Tibial artery (tissue), 4 donors: ENCODE data around the gene OR2A1.
"Not testable (repeated sequence)": the region's sequence is repeated elsewhere in the genome, so short reads cannot be mapped to it uniquely, and the experiment has no call there.

ENCODE experiments used
- DNase-seq, 2 donors: peaks; one replicate each; pipeline ENCODE4 v3.0.0-alpha.2; 2019
- H3K27ac ChIP-seq, 2 donors: fragments of 200-600 bp; sonication (generic) in 1 of 2; 1 replicate in 1 of 2; 2 replicates in 1 of 2; pipeline ENCODE4 v1.5.1; 2018 to 2019; ENCODE audit warnings: mild to moderate bottlenecking in 1 of 2
- H3K27me3 ChIP-seq, 2 donors: fragments of 200-600 bp; sonication (generic) in 1 of 2; one replicate each; pipeline versions ENCODE4 v1.5.1 to v1.6.0; 2016 to 2019
- H3K36me3 ChIP-seq, 3 donors: fragments of 200-600 bp; sonication (generic) in 2 of 3; one replicate each; pipeline ENCODE4 v1.5.1; 2016 to 2019; ENCODE audit warnings: mild to moderate bottlenecking in 2 of 3
- H3K4me1 ChIP-seq, 4 donors: fragments of 200-600 bp; sonication (generic) in 2 of 4; 1 replicate in 3 of 4; 2 replicates in 1 of 4; pipeline ENCODE4 v1.5.1; 2016 to 2019
- H3K4me3 ChIP-seq, 2 donors: fragments of 200-600 bp; sonication (generic) in 1 of 2; 1 replicate in 1 of 2; 2 replicates in 1 of 2; pipeline ENCODE4 v1.5.1; 2018 to 2019; ENCODE audit warnings: mild to moderate bottlenecking in 2 of 2
- H3K9me3 ChIP-seq, 3 donors: fragments of 200-600 bp; sonication (generic) in 1 of 3; one replicate each; pipeline ENCODE4 v1.5.1; 2016 to 2019
- intact Hi-C: fragments of 100-400 bp; cut with DNase I; formaldehyde crosslinking; loops from one replicate; pipeline ENCODE4 v1.15.0; 2023; ENCODE audit warnings: low total_unique reads

OR2A1 gene

DNA sequence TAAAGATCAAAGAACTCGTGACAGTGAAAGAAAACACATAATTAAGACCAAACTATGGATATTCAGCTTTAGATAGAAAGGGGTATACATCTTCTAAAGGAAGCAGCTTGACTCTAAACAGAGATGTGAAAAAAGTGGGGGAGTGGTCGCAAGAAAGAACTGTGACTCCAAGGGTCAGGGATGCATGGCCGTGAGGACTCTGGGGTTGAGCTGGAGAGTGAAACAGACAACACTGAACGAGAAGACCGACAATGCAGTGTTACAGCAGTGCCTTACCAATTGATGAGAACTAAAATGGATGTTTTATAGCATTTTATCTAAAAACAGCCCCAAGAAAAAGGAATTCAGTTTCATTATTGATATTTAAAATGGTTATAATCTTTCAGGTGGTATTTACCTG lies 8.6 kb upstream of the OR2A1 start:
- H3K4me3 ChIP-seq, H3K27ac ChIP-seq, H3K27me3 ChIP-seq, H3K4me1 ChIP-seq, intact Hi-C loops, DNase-seq, H3K9me3 ChIP-seq, H3K36me3 ChIP-seq: not testable (repeated sequence)

DNA sequence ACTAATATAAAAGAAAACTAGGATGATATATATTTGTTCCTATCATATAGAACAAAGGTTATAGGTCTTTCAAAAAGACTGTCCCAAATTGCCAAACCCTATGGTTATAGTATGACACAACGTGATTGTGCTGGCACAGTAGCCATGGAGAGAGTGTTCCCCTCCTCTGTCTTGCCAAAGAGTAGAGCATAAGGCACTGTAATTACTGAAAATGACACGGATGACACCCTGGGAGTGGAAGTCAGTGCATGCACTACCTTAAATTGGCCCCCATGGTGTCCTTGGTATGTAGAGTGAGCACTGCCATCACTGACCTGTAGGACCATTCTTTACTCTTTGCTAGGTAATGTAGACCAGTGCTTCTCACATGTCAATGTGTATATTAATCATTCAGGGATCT lies 7.1 kb upstream of the OR2A1 start:
- DNase-seq, H3K27me3 ChIP-seq, H3K4me1 ChIP-seq, H3K36me3 ChIP-seq, H3K27ac ChIP-seq, intact Hi-C loops, H3K9me3 ChIP-seq, H3K4me3 ChIP-seq: not testable (repeated sequence)

DNA sequence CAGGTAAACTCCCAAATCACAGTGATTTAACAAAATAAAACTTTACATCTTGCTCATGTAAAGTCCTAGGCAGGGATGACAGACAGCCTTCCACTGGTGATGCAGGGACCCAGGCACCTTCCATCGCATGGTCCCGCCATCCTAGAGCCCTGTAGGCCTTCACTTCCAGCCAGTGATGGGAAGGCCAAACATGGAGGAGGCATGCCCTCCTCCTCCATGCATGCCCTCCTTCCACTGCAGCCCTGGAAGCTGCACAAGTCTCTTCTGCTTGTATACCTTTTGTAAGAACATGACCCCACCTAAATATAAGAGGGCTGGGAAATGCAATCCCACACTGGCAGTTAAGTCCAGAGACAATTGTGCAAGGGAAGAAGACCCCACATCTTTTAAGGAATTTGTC lies 2.5 kb upstream of the OR2A1 start:
- H3K27ac ChIP-seq, H3K9me3 ChIP-seq, H3K27me3 ChIP-seq, H3K4me3 ChIP-seq, H3K36me3 ChIP-seq, DNase-seq, H3K4me1 ChIP-seq, intact Hi-C loops: not testable (repeated sequence)

DNA sequence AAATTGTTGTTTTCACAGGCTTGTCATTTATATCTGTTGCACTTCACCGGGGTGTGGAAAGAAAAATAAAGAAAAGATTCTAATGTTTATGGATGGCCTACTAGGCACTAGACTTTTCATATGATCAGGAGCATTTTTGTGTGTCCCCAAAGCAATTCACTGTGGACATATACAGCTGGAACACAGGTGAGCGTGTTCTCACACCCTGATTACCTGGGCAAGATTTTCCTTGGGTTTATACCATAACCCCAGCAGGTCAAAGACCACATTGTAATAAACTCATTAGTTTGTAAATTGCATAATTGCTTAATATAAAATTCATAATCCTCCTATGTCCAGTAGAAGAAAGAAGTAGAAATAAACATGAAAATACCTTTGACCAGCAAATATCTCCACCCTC lies 1.0 kb upstream of the OR2A1 start:
- H3K36me3 ChIP-seq, intact Hi-C loops, H3K27me3 ChIP-seq, H3K27ac ChIP-seq, H3K9me3 ChIP-seq, H3K4me1 ChIP-seq, H3K4me3 ChIP-seq, DNase-seq: not testable (repeated sequence)

DNA sequence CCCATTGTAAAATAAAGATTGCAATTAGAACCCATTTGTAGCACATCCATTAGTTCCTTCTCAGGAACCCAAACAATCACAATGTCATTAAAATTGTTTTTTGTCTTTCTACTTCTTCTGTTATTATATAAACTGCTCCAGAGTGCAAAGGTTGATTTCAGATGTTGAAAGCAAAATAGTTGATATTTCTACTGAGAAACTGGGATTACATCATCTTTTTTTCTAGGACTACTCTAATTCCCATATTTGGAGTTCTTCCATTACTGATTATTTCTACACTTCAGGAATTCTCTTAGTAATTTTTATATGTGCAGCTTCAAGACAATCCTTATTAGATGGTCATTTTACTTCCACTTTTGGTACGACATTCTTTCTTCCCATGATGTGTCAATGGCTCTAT lies 5.3 kb downstream of the OR2A1 start:
- H3K4me3 ChIP-seq, H3K36me3 ChIP-seq, H3K27ac ChIP-seq, H3K4me1 ChIP-seq, H3K27me3 ChIP-seq, intact Hi-C loops, H3K9me3 ChIP-seq, DNase-seq: not testable (repeated sequence)

DNA sequence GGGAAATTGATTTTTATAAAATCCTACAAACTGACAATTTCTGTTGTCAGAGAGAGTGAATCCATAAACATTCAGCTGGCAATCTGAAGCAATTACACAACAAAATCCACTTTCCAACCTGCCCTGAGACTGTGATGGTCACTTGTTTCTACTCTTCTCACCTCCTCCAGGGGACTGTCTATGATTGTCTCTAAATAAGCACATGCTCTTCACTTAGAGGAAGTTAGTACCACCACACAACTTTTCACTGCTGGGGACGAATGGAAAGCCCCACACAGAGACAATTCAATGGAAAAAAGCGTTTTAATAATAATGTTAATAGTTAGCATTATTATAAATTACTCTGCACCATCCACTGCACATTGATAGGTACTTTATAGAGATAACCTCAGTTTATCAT lies 7.3 kb downstream of the OR2A1 start:
- H3K27ac ChIP-seq, H3K4me1 ChIP-seq, H3K9me3 ChIP-seq, H3K36me3 ChIP-seq, intact Hi-C loops, H3K4me3 ChIP-seq, DNase-seq, H3K27me3 ChIP-seq: not testable (repeated sequence)

DNA sequence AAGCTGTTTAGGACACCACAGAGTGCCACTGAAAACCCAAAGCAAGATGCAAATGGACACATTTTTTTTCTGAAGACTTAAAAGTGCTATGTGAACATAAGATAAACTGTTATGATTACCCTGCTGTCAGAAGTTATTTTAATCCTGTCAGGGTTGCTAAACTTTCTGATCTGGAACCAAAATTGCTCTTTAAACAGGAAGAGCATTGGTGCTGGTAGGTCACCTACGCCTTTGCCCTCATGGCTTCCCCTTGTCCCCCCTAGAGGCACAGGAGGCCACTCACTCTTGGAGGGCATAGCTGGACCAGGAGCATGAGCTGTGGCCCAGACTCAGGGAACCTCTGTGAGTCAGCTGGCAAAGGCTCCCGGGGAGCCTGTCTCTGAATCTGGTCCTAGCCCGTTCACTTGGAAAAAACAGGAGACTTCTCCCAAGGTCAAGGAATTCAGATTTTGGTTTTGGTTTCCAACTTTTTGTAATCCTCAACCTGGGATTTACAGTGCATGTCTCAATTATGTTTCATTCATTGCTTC lies 9.5 kb downstream of the OR2A1 start:
- H3K27me3 ChIP-seq, DNase-seq, intact Hi-C loops, H3K36me3 ChIP-seq, H3K27ac ChIP-seq, H3K4me1 ChIP-seq, H3K4me3 ChIP-seq, H3K9me3 ChIP-seq: not testable (repeated sequence)

DNA sequence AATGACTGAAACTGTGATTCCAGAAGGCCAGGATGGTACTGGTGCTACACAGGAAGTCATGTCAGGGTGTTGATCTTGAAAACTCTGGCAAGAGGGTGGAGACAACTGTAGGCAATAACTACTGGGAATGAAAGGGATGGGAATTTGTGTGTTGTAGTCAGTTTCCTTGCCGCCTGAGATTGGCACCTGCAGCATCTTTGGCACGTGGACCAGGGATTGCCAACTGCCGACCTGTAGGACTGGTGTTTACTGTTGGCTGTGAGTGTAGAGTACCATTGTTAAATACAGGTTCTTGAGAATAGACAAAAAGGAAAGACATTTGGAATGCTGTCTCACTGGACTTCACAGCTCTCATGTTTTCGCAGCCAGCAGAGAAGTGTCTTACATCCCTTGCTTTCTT lies 11.1 kb downstream of the OR2A1 start:
- H3K4me1 ChIP-seq, H3K36me3 ChIP-seq, intact Hi-C loops, H3K9me3 ChIP-seq, H3K27ac ChIP-seq, DNase-seq, H3K27me3 ChIP-seq, H3K4me3 ChIP-seq: not testable (repeated sequence)

DNA sequence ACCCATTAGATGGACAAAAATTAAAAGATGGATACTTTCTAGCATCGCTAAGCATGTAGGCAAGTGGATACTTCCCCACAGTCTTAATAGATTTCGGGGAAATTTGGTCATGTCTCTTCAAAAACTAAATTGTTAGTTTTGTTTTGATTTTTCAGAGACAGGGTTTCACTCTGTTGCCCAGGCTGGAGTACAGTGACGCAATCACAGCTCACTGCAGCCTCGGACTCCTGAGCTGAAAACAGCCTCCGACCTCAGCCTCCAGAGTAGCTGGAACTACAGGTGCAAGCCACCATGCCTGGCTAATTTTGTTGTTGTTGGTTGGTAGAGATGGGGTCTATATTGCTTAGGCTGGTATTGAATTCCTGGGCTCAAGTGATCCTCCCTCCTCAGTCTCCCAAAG lies 13.6 kb downstream of the OR2A1 start:
- intact Hi-C loops, H3K27ac ChIP-seq, H3K27me3 ChIP-seq, H3K36me3 ChIP-seq, H3K9me3 ChIP-seq, H3K4me3 ChIP-seq, H3K4me1 ChIP-seq, DNase-seq: not testable (repeated sequence)

DNA sequence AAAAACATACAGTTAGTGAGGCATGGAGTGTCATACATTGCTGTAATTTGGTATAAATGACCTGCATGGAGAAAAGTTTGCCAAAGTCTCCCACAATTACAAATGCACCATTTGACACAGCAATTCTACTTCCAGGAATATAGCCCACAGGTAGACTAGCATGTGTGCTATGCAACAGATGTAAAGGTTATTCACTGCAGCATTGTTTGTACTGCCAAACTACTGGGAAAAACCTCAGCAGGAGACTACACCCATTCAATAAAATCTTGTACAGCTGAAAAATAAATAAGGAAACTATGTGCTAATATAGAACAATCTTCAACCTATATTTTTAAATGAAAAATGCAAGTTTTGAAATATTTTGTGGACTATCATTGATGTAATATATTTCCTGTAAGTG lies 17.8 kb downstream of the OR2A1 start:
- H3K36me3 ChIP-seq, H3K27ac ChIP-seq, intact Hi-C loops, DNase-seq, H3K4me3 ChIP-seq, H3K4me1 ChIP-seq, H3K27me3 ChIP-seq, H3K9me3 ChIP-seq: not testable (repeated sequence)

DNA sequence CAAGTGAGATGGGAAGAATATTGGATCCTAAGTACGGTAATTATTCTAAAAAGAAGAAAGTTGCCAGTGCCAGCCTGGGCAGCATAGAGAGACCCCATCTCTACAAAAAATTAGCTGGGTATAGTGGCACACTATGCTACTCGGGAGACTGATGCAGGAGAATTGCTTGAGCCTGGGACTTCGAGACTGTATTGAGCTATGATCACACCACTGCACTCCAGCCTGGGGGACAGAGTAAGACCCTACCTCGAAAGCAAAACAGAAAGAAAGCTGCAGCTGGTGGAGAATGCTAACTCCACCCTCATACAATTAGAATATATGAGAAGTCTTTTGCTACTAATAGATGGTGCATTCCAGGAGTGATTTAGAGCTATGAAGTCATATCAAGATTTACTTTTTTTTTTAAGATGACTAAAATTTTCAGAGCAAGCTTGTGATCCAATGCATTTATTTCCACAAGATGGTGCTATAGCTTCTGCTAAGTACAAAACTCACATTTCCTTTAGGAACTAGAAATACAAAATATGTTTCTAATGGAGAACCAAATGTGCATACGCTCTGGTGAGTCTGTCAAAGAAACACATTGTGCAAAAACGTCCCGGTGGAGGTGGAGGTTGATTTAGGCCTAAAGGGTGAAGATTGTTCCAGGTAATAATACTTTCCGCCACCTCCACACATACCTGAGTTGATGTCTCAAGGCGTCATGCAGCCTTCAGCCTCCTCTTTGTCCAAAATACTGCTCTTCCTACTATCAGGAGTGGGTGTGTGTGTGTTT lies 19.2 kb downstream of the OR2A1 start:
- H3K4me1 ChIP-seq, H3K27me3 ChIP-seq, H3K27ac ChIP-seq, H3K36me3 ChIP-seq, H3K4me3 ChIP-seq, H3K9me3 ChIP-seq, DNase-seq, intact Hi-C loops: not testable (repeated sequence)

DNA sequence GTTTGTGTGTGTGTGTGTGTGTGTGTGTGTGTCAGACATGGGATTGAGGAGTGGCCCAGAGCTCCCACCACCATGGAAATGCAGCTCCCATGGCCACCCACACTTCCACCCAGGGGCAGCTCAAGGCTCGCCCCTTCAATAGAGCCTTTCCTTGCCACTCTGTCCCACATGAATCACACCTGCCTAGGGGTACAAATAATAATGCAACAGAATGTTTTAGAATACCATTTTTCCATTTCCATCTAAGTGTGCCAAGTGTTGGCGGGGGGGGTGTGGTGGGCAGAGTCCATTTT lies 19.7 kb downstream of the OR2A1 start:
- H3K36me3 ChIP-seq, H3K4me1 ChIP-seq, intact Hi-C loops, H3K27ac ChIP-seq, H3K4me3 ChIP-seq, DNase-seq, H3K9me3 ChIP-seq, H3K27me3 ChIP-seq: not testable (repeated sequence)

DNA sequence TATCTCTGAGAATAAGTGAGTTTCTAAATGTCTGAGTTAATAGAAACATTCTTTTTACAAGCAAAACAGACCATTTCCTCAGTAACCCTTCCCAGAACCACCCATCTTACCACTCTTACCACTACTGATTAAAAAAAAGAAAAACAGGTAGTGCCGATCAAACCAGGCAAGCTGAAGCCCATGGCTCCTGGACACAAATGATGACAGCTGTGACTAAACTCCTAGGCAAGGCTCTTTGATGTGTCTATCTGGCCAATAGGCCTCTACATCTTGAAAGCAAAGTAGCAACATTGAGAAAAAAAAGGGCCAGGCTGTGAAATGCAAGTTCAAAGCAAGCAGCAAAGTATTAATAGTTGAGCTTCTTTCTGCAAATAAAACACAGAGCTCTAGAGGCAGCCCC lies 36.4 kb downstream of the OR2A1 start:
- intact Hi-C loops, H3K36me3 ChIP-seq, H3K4me3 ChIP-seq, H3K9me3 ChIP-seq, H3K27me3 ChIP-seq, DNase-seq, H3K27ac ChIP-seq, H3K4me1 ChIP-seq: not testable (repeated sequence)

DNA sequence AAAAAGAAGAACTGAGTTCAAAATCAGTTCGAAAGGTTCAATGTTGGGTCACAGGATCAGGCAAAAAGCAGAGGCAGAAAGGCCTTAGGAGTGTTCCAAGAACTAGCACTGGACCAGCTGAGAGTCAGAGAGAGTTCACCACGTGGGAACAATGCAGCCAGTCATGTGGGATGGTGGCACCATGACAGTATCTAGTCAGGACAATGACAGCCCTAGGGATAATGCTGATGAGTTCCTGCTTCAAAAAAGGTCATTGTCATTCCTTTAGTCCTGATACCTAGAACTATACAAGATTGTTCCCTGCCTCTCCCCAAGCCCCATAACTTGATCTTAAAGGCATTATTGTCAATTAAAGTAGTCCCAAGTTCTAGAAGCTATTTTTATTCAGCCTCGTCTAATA lies 39.4 kb downstream of the OR2A1 start:
- H3K4me3 ChIP-seq, H3K27ac ChIP-seq, H3K9me3 ChIP-seq, H3K4me1 ChIP-seq, H3K27me3 ChIP-seq, DNase-seq, H3K36me3 ChIP-seq, intact Hi-C loops: not testable (repeated sequence)

DNA sequence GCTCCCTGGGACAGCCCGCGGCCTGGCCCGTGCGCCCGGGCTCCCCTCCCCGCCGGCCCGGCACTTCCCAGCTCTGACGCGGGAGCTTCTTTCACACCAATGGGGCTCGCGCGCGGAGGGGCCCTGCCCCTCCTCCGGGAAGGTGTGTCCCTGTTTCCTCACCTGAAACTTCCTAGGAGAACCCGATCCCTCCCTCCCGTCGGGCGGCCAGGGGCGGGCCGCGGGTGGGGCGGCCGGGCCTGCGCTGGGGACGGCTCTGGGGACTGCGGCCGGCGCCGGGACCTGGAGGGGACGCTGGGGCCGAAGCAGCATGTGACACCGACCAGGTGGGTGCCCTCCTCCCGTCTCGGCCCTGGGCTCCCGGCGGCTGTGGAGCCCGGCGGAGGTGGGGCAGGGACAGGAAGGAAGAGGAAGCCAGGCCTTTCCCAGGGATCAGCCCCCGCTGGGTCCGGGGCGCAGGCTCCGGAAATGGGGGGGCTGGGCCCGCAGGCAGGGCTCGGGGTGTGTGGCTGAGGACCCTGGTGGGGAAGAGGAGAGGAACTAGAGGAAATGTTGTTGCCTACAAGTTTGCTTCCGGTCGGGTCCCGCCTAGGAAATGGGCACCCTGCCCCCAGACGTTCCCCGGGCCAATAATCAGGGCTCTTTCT lies 43.1 kb downstream of the OR2A1 start, which contains the start of gene ARHGEF5:
Gene ARHGEF5, plus strand, starts transcription at position 227 of the 647 bp plus-strand sequence. CDS start 7,268 bp downstream, outside the sequence.
- DNase-seq, H3K4me1 ChIP-seq, H3K9me3 ChIP-seq, H3K27me3 ChIP-seq, H3K27ac ChIP-seq, H3K4me3 ChIP-seq, intact Hi-C loops, H3K36me3 ChIP-seq: not testable (repeated sequence)
